ENCODE measurements around the gene CAPN14.

DNA sequence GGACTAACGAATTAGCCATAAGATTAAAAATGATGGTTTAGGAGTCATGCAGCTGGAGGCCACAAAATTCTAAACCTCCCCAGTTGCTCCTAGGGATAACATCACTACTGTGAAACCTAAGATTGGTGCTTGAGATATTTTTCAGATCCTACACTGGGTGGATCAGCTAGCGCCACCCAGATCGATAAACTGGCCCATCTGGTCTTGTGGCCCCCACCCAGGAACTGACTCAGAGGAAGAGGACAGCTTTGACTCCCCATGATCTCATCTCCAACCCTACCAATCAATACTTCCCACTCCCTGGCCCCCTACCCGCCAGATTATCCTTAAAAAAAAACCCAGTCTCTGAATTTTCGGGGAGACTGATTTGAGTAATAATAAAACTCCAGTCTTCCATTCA lies 84.5 kb downstream of the CAPN14 start:
- TF ChIP-seq, protein P1, sequence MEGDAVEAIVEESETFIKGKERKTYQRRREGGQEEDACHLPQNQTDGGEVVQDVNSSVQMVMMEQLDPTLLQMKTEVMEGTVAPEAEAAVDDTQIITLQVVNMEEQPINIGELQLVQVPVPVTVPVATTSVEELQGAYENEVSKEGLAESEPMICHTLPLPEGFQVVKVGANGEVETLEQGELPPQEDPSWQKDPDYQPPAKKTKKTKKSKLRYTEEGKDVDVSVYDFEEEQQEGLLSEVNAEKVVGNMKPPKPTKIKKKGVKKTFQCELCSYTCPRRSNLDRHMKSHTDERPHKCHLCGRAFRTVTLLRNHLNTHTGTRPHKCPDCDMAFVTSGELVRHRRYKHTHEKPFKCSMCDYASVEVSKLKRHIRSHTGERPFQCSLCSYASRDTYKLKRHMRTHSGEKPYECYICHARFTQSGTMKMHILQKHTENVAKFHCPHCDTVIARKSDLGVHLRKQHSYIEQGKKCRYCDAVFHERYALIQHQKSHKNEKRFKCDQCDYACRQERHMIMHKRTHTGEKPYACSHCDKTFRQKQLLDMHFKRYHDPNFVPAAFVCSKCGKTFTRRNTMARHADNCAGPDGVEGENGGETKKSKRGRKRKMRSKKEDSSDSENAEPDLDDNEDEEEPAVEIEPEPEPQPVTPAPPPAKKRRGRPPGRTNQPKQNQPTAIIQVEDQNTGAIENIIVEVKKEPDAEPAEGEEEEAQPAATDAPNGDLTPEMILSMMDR (IDR thresholded peaks at IDR 0.05) = no peak
- TF ChIP-seq POLR2A (IDR thresholded peaks at IDR 0.05) = no peak
